HG03066 (cell line): Measurements from ENCODE around the gene ADPRHL1.

Experiments used
- ATAC-seq: cut with Tn5 transposase; IDR thresholded peaks from one replicate; pipeline ENCODE4 v1.9.1; 2021; ENCODE audit warnings: low read depth; ENCODE audit not compliant: unreplicated experiment

The ADPRHL1 gene

GRCh38 chr13:113357529-113357928 lies 95.8 kb downstream of the ADPRHL1 start:
- ATAC-seq = no peak

- ATAC-seq = no peak
Measured at GRCh38 chr13:113356596-113356995, 96.7 kb downstream of the ADPRHL1 start.

- ATAC-seq = no peak
Measured at GRCh38 chr13:113355621-113356020, 97.7 kb downstream of the ADPRHL1 start.

GRCh38 chr13:113354831-113355610 lies 98.3 kb downstream of the ADPRHL1 start:
- ATAC-seq = no peak

GRCh38 chr13:113353254-113353653 lies 100.0 kb downstream of the ADPRHL1 start:
- no peak for ATAC-seq

- ATAC-seq = no peak
Measured at GRCh38 chr13:113351514-113352026, 101.7 kb downstream of the ADPRHL1 start.

GRCh38 chr13:113350938-113351335 lies 102.4 kb downstream of the ADPRHL1 start:
- ATAC-seq = no peak

- no peak for ATAC-seq
Measured at GRCh38 chr13:113350065-113350937, 103.0 kb downstream of the ADPRHL1 start.
